SKM-1 (cell line): ENCODE data around the gene CD200R1L.

Source experiments
- DNase-seq: peaks from one replicate; lab custom pipeline; 2025; ENCODE audit not compliant: unreplicated experiment; lab: John Stamatoyannopoulos, UW

CD200R1L gene

DNA sequence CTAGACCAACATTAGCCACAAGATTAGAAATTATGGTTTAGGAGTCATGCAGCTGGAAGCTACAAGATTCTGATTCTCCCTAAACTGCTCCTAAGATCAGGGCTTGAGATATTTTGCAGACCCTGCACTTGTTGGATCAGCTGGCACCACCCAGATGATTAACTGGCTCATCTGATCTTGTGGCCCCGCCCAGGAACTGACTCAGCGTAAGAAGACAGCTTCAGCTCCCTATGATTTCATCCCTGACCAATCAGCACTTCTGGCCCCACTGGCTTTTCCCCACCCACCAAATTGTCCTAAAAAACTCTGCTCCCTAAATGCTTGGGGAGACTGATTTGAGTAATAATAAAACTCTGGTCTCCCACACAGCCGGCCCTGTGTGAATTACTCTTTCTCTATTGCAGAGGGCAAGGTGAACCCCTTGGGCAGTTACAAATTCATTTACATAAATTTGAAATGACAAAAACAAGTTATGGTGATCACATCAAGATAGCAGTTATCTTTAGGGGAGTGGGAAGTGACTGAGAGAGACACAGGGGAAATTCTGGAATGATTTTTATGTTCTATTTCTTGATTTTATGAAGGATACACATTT, 76.5 kb downstream of the CD200R1L start:
- no peak for DNase-seq

GRCh38 chr3:112769286-112769978, 77.2 kb downstream of the CD200R1L start:
- no peak for DNase-seq

DNA sequence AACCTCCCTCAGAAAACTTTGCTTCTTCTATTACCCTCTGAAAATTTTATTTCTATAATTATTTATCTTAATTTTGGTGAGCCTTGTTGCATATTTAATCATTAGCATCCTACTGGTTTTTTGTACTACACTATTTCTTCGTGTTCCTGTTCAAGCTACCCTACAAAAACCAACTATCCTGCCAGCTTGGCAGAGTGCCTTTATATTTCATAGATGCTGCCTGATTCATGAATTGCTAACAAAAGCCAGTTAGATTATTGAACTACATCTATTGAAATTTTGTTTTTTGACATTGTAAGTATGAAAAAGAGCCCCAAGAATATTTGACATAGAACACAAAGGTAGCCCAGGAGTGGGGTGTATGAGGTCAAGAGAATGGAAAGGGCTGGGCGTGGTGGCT, 78.9 kb downstream of the CD200R1L start:
- no peak for DNase-seq

DNA sequence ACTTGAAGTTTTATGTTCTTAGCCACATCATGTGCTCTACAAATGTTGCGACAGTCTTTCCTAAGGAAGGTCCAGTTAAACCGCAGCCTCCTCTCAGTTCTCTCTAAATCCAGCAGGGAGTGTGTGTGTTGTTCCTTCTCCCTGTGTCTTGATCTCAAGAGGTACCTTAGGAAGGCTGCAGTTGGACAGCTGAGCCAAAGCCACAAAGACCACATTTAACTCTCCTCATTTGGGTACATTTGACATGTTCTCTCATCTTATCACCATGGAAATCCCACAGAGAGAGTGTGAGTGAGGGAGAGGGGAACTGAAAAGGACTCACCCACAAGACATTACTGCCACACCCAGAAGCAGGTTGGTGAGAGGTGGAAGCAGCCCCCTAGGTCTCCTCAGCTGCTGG, 79.5 kb downstream of the CD200R1L start:
- peak; percentile 77 for DNase-seq
